HG02623 (cell line): ENCODE data around the gene DDX54.

Experiments used
- ATAC-seq: cut with Tn5 transposase; IDR thresholded peaks from one replicate; pipeline ENCODE4 v1.9.1; 2021; ENCODE audit warnings: moderate library complexity; ENCODE audit not compliant: unreplicated experiment

DDX54 gene

GRCh38 chr12:113191227-113191626 lies 5.9 kb upstream of the DDX54 start:
- ATAC-seq = no peak

- no peak for ATAC-seq
Measured at GRCh38 chr12:113190761-113191160, 5.5 kb upstream of the DDX54 start.

GRCh38 chr12:113189361-113189760 lies 4.1 kb upstream of the DDX54 start:
- ATAC-seq = no peak

- no peak for ATAC-seq
Measured at GRCh38 chr12:113186666-113187325, 1.5 kb upstream of the DDX54 start.

DNA sequence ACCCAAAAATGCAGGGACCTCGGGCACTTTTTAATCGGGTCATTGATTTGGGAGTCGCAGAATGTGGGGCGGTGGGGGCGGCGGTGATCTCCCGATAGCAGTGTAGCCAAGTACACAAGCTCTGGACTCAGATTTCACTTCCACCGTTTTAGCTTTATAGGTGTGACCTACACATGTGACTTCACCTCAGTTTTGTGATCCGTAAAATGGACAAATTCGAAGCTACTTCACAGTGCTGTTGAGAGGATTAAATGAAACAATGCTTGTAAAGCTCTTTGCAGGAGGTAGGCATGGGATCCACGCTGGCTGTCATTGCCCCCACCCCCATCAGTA lies 721 bp upstream of the DDX54 start:
- no peak for ATAC-seq

GRCh38 chr12:113184900-113185179 lies 438 bp downstream of the DDX54 start:
- peak; percentile 76 for ATAC-seq

GRCh38 chr12:113184098-113184899 lies 979 bp downstream of the DDX54 start:
- peak; percentile 33 for ATAC-seq

GRCh38 chr12:113183030-113183589 lies 2.2 kb downstream of the DDX54 start:
- ATAC-seq = no peak

GRCh38 chr12:113181975-113182374 lies 3.3 kb downstream of the DDX54 start:
- no peak for ATAC-seq

GRCh38 chr12:113180333-113180732 lies 4.9 kb downstream of the DDX54 start:
- no peak for ATAC-seq

DNA sequence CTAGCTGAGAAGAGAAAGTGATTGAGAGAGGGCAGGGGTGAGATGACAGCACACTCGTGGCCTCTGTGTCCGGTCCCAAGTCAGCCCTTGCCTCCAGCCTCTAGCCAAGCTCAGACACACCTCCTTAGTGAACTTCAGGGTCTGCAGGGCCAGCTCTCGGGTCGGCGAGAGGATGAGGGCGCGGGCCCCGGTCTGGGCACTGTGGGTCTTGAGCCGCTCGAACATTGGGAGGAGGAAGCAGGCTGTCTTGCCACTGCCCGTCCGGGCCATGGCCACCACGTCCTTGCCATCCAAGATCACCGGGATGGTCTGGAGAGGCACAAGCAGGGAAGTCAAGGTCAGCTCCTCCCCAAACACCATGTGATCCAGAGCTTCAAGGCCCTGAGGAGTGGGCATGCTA lies 6.3 kb downstream of the DDX54 start:
- ATAC-seq = no peak

DNA sequence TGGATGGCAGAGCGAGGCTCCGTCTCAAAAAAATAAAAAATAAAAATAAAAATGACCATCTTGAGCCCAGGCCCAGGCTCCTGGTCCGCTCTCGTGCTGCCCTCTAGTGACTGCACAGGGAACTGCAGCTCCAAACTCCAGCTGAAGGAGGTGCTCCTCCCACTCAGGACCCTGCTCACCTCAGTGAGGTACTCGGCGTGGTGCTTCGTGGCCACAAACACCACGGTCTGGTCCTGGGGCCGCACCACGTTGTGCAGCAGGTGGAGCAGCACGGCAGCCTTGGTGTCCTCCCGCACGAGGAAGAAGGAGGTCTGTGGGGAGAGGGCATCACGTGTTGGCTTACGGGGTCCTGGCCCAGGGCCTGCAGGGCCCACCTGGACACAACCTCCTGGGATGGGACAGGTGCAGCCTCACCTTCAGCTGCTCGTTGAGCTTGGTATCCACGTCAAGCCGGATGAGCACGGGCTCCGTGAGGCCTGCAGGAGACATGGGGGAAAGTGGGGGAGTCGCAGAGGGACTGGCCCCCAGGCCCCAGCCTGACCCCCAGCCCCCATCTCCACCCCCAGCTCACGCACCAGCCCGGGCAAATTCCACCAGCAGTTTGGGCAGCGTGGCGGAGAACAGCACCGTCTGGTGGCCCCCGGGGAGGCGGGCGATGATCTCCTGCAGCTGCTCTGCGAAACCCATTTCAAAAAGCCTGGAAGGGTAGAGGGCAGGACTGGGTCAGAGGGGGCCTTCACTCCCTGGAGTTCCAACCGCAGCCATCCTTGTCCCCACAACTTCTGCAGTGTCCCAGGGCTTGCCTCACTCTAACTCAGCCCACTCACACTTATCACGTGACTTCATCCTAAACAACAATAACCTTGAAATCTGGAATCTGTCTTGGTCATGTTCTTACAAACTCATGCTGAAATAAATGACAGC lies 10.6 kb downstream of the DDX54 start:
- ATAC-seq = no peak

DNA sequence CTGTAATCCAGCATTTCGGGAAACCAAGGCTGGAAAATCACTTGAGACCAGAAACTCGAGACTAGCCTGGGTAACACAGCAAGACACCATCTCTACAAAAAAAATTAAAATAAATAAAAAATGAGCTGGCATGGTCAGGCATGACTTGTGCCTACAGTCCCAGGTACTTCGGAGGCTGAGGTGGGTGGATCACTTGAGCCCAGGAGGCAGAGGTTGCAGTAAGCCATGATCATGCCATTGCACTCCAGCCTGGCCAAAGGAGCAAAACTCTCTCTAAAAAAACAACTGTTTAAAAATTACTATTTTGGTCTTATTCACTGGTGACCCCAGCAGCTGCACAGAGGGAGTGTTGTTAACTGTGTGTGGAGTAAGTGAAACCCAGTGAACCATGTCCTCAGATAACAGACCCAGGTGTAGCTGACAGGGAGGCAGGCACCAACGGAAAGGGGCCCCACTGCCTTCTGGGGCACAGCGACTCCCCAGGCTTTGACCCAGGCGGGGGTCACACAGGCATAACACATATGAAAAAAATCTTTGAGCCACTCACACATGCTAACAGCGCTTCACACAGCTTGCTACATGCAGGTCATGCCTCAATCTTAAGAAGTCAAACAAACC lies 12.1 kb downstream of the DDX54 start:
- peak; percentile 59 for ATAC-seq

DNA sequence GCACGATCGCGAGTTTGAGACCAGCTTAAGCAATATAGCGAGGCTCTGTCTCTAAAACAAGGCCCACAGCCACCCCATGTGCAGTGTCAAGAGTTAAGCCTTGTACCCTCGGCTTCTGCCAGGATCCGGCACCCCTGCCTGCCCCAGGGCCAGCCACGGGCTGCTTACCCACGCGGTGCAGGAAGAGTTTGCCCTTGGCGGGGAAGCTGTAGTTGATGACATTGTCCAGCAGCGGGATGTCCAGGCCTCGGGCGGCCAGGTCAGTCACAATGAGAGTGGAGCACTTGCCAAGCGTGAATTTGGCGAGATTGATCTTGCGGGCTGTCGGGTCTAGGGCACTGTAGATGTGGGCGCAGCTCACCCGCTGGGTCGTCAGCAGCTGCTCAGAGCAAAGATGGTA lies 13.1 kb downstream of the DDX54 start:
- no peak for ATAC-seq

- no peak for ATAC-seq
Measured at GRCh38 chr12:113171543-113171942, 13.7 kb downstream of the DDX54 start.

DNA sequence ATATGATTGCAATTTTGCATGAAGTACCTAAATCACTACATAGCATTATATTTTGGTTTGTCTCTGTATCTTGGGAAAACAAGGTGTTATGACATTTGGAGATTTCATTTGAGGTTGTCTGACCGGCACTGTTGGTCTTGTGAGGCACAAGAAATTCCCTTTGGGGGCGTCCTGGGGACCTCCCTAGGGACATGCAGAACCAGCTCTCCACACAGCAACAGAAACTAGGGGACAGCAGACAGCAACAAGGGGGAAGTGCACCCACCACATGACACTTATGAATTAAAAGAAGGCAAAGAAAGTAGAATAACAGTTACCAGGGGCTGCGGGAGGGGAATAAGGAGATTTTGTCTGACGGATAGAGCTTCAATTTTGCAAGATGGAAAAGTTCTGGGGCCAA lies 14.4 kb downstream of the DDX54 start:
- no peak for ATAC-seq

DNA sequence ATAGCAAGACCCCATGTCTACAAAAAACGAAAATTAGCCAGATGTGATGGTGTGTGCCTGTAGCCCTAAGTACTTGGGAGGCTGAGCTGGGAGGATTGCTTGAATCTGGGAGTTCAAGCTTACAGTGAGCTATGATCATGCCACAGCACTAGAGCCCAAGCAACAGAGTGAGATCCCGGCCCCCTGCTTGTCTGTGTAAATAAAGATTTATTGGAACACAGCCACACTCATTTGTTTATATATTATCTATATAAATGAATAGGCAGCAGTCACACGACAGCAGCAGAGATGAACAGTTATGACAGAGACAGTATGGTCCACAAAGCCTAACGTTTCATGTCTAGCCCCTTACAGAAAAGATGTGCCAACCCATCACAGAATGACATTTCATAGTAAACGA lies 14.8 kb downstream of the DDX54 start:
- ATAC-seq = no peak

DNA sequence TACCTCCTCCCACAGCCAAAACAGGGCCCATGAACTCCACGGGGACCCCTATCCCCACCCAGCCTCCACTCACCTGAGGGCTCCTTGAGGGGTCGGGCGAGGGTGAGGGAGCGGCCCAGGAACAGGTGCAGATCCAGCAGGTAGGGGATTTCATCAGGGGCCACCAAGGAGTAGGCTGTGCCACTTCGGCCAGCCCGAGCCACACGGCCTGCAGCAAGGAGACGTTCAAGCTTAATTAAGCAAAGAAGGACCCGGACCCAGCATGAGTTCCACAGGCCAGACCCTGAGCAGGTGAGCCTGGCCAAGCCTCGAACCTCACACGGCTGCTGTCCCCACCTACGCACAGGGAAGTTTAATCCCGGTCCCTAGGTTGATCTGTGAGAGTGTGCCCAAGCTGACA lies 15.6 kb downstream of the DDX54 start:
- no peak for ATAC-seq

DNA sequence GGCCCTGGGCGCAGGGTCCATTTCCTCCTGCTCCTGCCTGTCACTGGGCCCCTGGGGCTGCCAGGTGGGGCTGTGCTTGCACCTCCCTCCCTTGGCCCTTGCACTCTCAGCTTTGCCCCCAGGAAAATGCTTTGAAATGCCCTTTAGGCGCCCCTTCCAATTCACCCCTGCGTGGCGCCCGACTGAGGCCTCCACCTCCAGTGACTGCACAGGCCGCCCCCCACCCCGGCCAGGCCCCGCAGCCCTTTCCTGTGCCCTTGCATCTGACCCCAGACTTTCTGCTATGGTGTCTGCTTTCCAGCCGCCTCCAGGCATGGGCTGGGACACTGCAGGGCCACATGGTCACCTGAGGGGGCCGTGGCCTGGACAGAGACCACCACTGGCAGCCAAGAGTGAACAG lies 17.4 kb downstream of the DDX54 start:
- no peak for ATAC-seq

DNA sequence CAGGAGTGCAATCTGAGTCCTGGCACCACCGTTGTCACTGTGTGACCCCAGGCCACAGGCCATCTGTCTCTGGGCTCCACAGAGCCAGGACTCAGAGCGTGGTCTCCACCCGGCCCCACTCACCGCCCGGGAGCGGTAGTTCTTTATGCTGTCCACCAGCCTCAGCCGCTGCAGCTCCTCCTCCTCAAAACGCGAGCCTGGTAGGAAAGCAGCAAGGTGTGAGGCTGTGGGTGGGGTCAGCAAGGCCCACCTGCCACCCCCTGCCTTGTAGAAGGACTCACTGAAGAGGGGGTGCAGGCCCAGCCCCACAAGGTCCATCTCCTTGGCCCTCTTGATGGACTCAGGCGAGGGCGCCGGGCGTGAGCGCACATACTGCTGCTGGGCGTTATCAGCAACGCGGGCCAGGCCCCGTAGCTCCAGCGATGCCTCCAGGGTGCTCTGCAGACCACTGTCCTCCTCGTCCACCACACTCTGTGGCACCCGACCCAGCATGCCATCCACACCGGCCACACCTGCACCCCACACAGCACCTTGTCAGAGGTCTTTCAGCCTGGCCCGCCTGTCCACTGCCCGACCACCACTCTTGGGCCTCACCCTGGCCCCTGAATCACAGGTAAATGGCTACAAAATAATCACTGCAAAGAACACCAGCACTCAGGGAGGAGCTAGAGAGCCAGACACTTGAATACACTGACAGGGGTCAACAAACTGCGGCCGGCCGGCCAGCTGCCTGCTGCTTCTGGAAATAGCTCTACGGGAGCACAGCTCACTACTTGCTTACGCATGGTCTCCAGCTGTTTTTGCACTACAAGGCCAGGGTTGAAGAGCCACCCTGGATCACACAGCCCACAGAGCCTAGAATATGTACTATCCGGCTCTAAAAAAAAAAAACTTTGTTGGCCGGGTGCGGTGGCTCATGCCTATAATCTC lies 19.5 kb downstream of the DDX54 start:
- no peak for ATAC-seq
